Measurements from ENCODE around the gene OTULIN. TPM values are rescaled to one million over a fixed set of nuclear protein-coding genes. Genes with fewer than 3 reads are reported as not detected.

Gene OTULIN
- total RNA-seq, 2 experiments from 2014 or later: 48.0 to 48.2 TPM

DNA sequence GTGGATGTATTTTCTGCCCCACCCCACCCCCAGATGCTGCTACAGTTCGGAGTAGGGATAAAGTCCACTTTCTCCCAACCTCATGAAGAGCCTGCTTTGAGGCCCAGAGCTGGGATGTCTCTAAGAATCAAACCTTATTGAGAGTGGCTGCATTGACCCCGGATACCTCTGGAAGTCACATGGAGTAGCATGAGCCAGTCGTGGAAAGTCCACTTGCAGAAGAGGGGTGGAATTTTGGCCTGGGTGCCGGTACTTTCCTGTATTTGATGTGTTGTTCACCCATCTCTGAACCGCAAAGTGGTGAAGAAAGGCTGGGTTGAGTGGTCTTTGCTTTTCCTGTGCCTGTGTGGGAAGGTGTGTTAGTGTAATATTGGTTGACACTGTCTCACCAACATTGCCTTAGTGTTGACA is 3.7 kb downstream of the OTULIN start:
- Mint-ChIP-seq H3K36me3 (ENCODE audit: low read depth) (peaks cover 34% of the 10 kb centered on the region), H3K4me1 (peaks cover 76% of the 10 kb centered on the region), H3K9me3 (ENCODE audit: low read depth) (no peaks in the 10 kb centered on the region), H3K27me3 (no peaks in the 10 kb centered on the region), H3K27ac (peak overlapping the region; percentile 84), H3K4me3 (peak overlapping the region; percentile 95)
- ChIA-PET CTCF (interaction anchor here (3.3 kb wide), 1 partner anchor 9 kb away, joined by 12 read pairs; no protein-coding TSS in a partner anchor), POLR2A (no interaction called here)
- no peak for ATAC-seq
- intact Hi-C loops (cut with DNase I, micrococcal nuclease): loop anchor here (5.0 to 10.0 kb wide), 7 partner anchors 86 to 1799 kb away; partner anchors contain the start of genes ANKH (in 1 of the 2), OTULINL (in 1 of the 2), TRIO (in 1 of the 2) and ZNF622 (in 1 of the 2)
- peak; percentile 29 for DNase-seq

DNA sequence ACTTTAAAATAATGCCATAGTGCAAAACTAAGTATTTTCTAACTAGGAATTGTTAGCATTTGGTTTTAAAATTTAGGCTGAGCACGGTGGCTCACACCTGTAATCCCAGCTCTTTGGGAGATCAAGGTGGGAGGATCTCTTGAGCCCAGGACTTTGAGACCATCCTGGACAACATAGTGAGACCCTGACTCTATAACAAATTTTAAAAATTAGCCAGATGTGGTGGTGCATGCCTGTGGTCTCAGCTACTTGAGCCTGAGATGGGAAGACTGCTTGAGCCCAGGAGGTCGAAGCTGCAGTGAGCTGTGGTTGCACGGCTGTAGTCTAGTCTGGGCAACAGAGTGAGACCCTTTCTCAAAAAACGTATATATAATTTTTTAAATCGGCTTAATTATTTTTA is 4.9 kb downstream of the OTULIN start:
- H3K27ac Mint-ChIP-seq: no peak overlapping the region
- H3K36me3 Mint-ChIP-seq (ENCODE audit: low read depth): peaks cover 42% of the 10 kb centered on the region
- ATAC-seq (no peak), DNase-seq (no peak)
- no peaks in the 10 kb centered on the region for H3K9me3 Mint-ChIP-seq (ENCODE audit: low read depth)
- no peak overlapping the region for H3K4me3 Mint-ChIP-seq
- CTCF ChIA-PET: interaction anchor here (0.6 to 1.6 kb wide), 2 partner anchors 16 to 34 kb away, joined by 3 to 5 read pairs; no protein-coding TSS in a partner anchor
- H3K4me1 Mint-ChIP-seq: peaks cover 80% of the 10 kb centered on the region
- intact Hi-C loops (cut with DNase I, micrococcal nuclease): loop anchor here (5.0 to 10.0 kb wide), 7 partner anchors 87 to 1798 kb away; partner anchors contain the start of genes ANKH (in 1 of the 2), OTULINL (in 1 of the 2), TRIO (in 1 of the 2) and ZNF622 (in 1 of the 2)
- no peaks in the 10 kb centered on the region for H3K27me3 Mint-ChIP-seq
- POLR2A ChIA-PET: interaction anchor here (0.5 kb wide), 1 partner anchor 14 kb away, joined by 4 read pairs; no protein-coding TSS in a partner anchor

DNA sequence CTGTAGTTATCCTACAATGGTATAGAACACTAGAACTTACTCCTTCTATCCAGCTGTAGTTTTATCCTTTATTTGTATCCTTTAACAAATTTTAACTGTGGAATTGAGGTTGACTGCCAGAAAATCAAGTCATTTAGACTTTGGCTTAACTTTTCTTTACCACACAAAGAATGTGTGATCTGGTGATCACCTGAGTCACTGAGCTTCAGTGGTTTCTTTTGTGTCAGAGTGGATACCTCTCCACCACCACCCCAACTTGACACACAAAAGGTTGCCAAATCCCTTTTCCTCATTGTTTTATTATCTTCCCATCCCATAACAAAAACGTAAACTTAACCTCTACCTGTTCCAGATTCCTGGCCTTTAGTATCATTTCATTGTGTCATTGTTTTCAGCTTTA is 5.5 kb downstream of the OTULIN start:
- DNase-seq: no peak
- Mint-ChIP-seq H3K9me3 (ENCODE audit: low read depth) (no peaks in the 10 kb centered on the region), H3K4me3 (no peak overlapping the region), H3K27me3 (no peaks in the 10 kb centered on the region), H3K36me3 (ENCODE audit: low read depth) (peaks cover 45% of the 10 kb centered on the region), H3K4me1 (peaks cover 85% of the 10 kb centered on the region), H3K27ac (peak overlapping the region; percentile 70)
- CTCF ChIA-PET: interaction anchor here (0.6 to 1.6 kb wide), 4 partner anchors 14 to 269 kb away, joined by 3 to 5 read pairs (median 3); no protein-coding TSS in a partner anchor
- POLR2A ChIA-PET: interaction anchor here (0.5 kb wide), 1 partner anchor 13 kb away, joined by 4 read pairs; no protein-coding TSS in a partner anchor
- intact Hi-C loops (cut with DNase I, micrococcal nuclease): loop anchor here (2.0 to 10.0 kb wide), 8 partner anchors 88 to 1797 kb away; partner anchors contain the start of genes ANKH (in 1 of the 2), OTULINL (in 1 of the 2), TRIO (in 1 of the 2) and ZNF622 (in 1 of the 2)
- peak; percentile 32 for ATAC-seq

DNA sequence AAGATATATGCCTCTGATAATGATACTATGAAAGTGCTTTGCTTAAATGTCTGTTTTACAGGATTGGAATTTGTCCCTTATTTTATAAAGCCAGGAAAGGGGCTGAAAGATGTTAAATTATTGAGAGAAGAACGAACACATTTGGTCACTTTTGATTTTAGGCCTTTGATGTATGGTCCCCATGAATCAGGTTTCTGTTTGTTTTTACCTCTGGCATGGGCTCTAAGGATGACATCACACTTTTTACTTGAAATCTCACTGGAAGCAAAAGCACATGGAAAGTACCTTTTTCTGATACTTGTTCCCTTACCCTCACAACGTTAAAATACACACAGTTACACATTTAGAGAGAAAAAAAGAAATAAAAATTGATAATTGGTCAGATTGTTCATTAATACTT is 6.9 kb downstream of the OTULIN start:
- CTCF ChIA-PET: interaction anchor here (1.2 kb wide), 1 partner anchor 14 kb away, joined by 5 read pairs; no protein-coding TSS in a partner anchor
- POLR2A ChIA-PET: no interaction called here
- peak; percentile 50 for ATAC-seq
- no peaks in the 10 kb centered on the region for H3K9me3 Mint-ChIP-seq (ENCODE audit: low read depth)
- H3K27me3 Mint-ChIP-seq: no peaks in the 10 kb centered on the region
- H3K36me3 Mint-ChIP-seq (ENCODE audit: low read depth): peaks cover 45% of the 10 kb centered on the region
- intact Hi-C loops (cut with DNase I, micrococcal nuclease): loop anchor here in 1 of 2 experiments (2.0 kb wide), 1 partner anchor 321 kb away; no protein-coding TSS in a partner anchor
- peaks cover 93% of the 10 kb centered on the region for H3K4me1 Mint-ChIP-seq
- peak overlapping the region; percentile 37 for H3K4me3 Mint-ChIP-seq
- H3K27ac Mint-ChIP-seq: peak overlapping the region; percentile 91
- DNase-seq: no peak

DNA sequence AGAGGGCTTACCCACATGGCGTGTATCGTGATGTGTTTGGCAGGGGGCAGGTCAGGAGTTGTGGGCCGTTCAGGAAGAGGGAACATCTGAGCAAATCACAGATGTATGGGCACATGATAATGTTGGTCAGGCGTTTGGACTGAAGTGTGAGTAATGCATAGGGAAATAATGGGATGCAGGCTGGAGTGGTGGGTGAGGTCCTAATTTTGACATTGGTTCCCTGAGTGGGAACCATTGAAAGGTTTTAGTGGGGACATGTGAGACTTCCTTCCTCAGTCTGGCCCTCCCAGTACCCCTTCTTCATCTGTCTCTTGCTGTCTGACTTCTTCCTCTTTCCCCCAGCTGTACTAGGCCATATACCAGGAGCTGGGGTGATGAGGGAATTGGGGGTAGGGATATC is 7.6 kb downstream of the OTULIN start:
- ATAC-seq (no peak), DNase-seq (no peak)
- Mint-ChIP-seq H3K27ac (peak overlapping the region; percentile 91), H3K4me3 (peak overlapping the region; percentile 37), H3K9me3 (ENCODE audit: low read depth) (no peaks in the 10 kb centered on the region), H3K36me3 (ENCODE audit: low read depth) (peaks cover 45% of the 10 kb centered on the region), H3K27me3 (no peaks in the 10 kb centered on the region), H3K4me1 (peaks cover 90% of the 10 kb centered on the region)
- ChIA-PET POLR2A (no interaction called here), CTCF (interaction anchor here (0.7 to 1.5 kb wide), 4 partner anchors 9 to 320 kb away, joined by 3 to 6 read pairs (median 4); no protein-coding TSS in a partner anchor)
- intact Hi-C loops (cut with DNase I, micrococcal nuclease): no loop called here

DNA sequence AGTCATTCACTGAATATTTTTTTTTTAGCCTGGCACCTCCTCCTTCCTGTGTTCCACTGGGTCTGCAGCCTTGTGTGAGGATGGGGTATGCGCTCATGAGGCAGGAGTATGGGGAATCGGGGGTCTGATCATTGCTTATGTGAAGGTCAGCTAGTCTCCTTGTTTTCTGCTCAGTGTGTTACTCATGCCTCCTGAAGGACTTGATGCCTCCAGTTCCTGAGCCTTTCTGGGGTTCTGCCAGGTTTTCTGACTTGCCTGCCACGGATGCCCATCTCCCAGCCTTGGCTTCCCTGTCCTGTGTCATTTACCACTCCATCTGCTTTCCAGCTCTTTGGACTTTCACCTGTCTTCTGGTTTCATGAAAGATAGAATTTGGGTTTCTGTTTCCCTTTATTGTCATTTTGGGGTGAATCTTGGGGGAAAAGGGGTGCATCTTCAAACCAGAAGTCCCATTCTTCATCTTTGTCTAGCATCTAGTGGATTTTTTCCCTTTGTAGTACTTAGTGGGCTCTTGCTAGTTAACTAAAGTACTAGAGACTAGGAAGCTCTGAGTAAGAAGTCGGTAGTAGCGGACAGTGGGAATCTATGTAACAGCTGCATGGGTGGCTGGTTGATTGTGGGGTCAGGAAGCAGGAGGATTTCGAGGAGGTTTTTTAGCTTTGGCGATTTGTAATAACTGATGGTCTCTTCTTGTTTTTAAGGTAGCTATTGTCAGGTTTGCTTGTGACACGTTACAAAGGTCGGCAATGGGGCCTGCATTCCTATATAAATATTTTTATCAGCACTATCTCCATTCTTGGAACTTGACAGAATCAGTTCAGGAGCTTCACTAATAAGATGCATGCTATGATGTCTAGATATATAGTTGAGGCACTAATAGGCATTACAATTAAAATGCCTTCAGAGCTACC is 8.2 kb downstream of the OTULIN start:
- Mint-ChIP-seq H3K27ac (peak overlapping the region; percentile 91), H3K27me3 (no peaks in the 10 kb centered on the region), H3K9me3 (ENCODE audit: low read depth) (no peaks in the 10 kb centered on the region), H3K36me3 (ENCODE audit: low read depth) (peaks cover 45% of the 10 kb centered on the region), H3K4me1 (peaks cover 84% of the 10 kb centered on the region), H3K4me3 (no peak overlapping the region)
- ChIA-PET CTCF (interaction anchor here (0.7 to 1.5 kb wide), 5 partner anchors 8 to 321 kb away, joined by 3 to 6 read pairs (median 5); no protein-coding TSS in a partner anchor), POLR2A (no interaction called here)
- no peak for DNase-seq
- intact Hi-C loops (cut with DNase I, micrococcal nuclease): no loop called here
- no peak for ATAC-seq

DNA sequence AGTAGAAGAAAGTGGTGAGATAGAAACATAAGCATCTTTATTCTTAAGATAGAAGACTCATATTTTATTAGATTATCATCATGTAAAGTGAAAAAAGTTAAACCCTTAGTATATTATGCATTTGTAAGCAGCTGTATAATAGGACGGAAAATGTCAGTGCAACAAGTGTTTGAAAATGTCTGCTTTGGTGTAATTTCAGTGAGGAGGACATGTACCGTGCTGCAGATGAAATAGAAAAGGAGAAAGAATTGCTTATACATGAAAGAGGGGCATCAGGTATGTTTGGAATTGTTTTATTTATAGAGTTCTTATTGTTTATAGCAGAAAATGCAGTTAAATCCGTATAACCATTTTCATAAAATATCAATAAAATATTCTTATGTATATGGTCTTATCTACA is 8.9 kb downstream of the OTULIN start:
- H3K9me3 Mint-ChIP-seq (ENCODE audit: low read depth): no peaks in the 10 kb centered on the region
- H3K27ac Mint-ChIP-seq: peak overlapping the region; percentile 91
- ChIA-PET CTCF (interaction anchor here (1.1 to 1.5 kb wide), 2 partner anchors 12 to 25 kb away, joined by 5 to 6 read pairs; no protein-coding TSS in a partner anchor), POLR2A (no interaction called here)
- intact Hi-C loops (cut with DNase I, micrococcal nuclease): no loop called here
- H3K36me3 Mint-ChIP-seq (ENCODE audit: low read depth): peaks cover 46% of the 10 kb centered on the region
- H3K4me1 Mint-ChIP-seq: peaks cover 83% of the 10 kb centered on the region
- no peaks in the 10 kb centered on the region for H3K27me3 Mint-ChIP-seq
- ATAC-seq: no peak
- H3K4me3 Mint-ChIP-seq: no peak overlapping the region
- DNase-seq: no peak

DNA sequence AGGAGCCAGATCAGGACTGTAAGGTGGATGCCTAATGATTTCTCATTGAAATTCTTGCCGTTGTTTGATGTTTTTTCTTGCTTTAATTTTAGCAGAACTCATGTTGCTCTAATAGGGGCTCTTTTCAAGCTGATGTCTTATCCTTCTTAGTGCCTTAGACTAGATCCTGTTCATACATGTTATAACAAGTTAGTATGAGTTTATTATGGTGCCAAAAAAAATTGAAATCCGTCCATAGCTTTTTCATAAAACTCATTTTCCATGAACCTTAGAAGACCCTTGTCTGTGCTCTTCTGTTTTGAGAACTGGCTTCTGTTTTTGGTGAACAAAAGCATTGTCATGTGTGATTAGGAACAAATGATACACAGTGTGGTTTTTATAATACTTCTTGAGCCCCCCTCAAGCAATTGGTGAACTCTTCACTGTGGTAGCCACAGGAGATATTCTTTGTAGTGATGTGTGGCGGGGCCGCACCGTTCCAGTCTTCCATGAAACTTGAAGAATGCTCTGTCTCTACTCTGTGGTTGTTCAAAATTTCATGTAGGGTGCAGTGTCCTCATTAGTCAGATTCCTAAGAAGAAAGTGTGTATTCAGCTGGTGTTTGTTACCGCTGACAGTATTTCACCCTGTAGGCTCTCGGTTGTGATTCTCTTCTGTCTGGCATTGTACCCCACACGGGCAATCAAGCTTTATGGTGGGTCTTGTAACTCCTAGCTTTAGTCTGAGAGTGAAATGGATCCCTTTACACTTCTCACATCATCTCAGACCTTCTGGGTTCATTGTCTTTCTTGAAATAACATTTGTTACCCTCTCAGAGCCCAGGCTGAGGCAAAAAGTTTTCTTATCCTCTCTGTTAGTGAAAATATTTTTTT is 10.7 kb downstream of the OTULIN start:
- Mint-ChIP-seq H3K27ac (peak overlapping the region; percentile 87), H3K9me3 (ENCODE audit: low read depth) (no peaks in the 10 kb centered on the region), H3K4me1 (peaks cover 71% of the 10 kb centered on the region), H3K4me3 (peak overlapping the region; percentile 38), H3K36me3 (ENCODE audit: low read depth) (peaks cover 50% of the 10 kb centered on the region), H3K27me3 (no peaks in the 10 kb centered on the region)
- ChIA-PET CTCF (interaction anchor here (0.7 to 3.3 kb wide), 8 partner anchors 8 to 293 kb away, joined by 3 to 12 read pairs (median 4); no protein-coding TSS in a partner anchor), POLR2A (no interaction called here)
- DNase-seq (no peak), ATAC-seq (peak; percentile 56)
- intact Hi-C loops (cut with DNase I, micrococcal nuclease): no loop called here

DNA sequence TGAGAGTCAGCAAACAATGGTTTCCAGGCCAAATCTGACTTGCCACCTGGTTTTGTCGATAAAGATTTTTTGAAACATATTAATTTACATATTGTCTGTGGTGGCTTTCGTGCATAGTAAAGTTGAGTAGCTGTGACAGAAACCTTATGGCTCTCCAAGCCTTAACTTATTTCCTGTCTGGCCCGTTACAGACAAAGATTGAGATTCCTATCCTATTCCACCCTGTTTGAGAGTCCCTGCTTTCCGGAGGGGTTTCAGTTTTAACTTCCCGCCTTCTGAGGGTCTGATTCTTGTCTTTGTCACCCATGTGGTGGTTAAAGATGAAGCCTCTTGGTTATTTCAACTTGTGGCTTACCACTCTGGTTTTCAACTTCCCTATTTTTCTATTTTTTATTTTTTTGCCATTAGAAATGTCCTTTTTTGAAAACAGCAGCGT is 11.4 kb downstream of the OTULIN start:
- POLR2A ChIA-PET: no interaction called here
- CTCF ChIA-PET: interaction anchor here (0.7 to 3.3 kb wide), 5 partner anchors 9 to 292 kb away, joined by 3 to 12 read pairs (median 8); no protein-coding TSS in a partner anchor
- no peaks in the 10 kb centered on the region for H3K9me3 Mint-ChIP-seq (ENCODE audit: low read depth)
- intact Hi-C loops (cut with DNase I, micrococcal nuclease): no loop called here
- peak overlapping the region; percentile 87 for H3K27ac Mint-ChIP-seq
- peak overlapping the region; percentile 38 for H3K4me3 Mint-ChIP-seq
- DNase-seq (no peak), ATAC-seq (peak; percentile 34)
- H3K36me3 Mint-ChIP-seq (ENCODE audit: low read depth): peaks cover 54% of the 10 kb centered on the region
- H3K4me1 Mint-ChIP-seq: peaks cover 68% of the 10 kb centered on the region
- no peaks in the 10 kb centered on the region for H3K27me3 Mint-ChIP-seq

DNA sequence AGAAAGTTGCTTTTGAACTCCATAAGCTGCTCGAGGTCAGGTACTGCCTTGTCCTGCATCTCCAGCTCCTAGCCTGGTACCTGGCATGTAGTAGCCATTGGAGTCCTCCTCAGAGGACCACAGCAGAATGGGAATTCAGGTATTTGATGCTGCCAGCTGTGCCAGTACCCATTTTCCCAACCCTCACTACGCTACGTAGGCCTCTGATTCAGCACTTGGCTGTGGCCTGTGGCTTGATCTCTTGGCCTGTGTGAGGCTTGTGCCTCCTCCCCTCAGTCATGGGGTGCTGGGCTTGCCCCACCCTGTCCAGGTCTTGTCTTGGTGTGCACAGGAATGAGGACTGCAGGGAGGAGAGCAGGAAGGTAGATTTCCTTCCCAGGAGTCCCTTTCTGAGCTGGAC is 11.8 kb downstream of the OTULIN start:
- ChIA-PET POLR2A (no interaction called here), CTCF (interaction anchor here (0.6 to 3.3 kb wide), 3 partner anchors 9 to 1446 kb away, joined by 4 to 12 read pairs (median 8); no protein-coding TSS in a partner anchor)
- ATAC-seq (peak; percentile 61), DNase-seq (peak; percentile 52)
- Mint-ChIP-seq H3K27me3 (no peaks in the 10 kb centered on the region), H3K27ac (peak overlapping the region; percentile 87), H3K4me1 (peaks cover 63% of the 10 kb centered on the region), H3K4me3 (peak overlapping the region; percentile 38), H3K9me3 (ENCODE audit: low read depth) (no peaks in the 10 kb centered on the region), H3K36me3 (ENCODE audit: low read depth) (peaks cover 56% of the 10 kb centered on the region)
- intact Hi-C loops (cut with DNase I, micrococcal nuclease): no loop called here

All from activated CD4-positive, alpha-beta T cell treated with anti-CD3 and anti-CD28 coated beads for 36 hours (primary cell).